ENCODE data around the gene ZNF284. TPM values are rescaled to one million over a fixed set of nuclear protein-coding genes. Genes with fewer than 3 reads are reported as not detected.

The ZNF284 gene
- 1.9 TPM for total RNA-seq
- long read RNA-seq, full-length matches to known transcripts = 3 of 4 reads
- long read RNA-seq, partial matches to known transcripts = 0 of 4 reads
- long read RNA-seq, other reads (novel, unspliced or antisense) = 1 of 4 reads

DNA sequence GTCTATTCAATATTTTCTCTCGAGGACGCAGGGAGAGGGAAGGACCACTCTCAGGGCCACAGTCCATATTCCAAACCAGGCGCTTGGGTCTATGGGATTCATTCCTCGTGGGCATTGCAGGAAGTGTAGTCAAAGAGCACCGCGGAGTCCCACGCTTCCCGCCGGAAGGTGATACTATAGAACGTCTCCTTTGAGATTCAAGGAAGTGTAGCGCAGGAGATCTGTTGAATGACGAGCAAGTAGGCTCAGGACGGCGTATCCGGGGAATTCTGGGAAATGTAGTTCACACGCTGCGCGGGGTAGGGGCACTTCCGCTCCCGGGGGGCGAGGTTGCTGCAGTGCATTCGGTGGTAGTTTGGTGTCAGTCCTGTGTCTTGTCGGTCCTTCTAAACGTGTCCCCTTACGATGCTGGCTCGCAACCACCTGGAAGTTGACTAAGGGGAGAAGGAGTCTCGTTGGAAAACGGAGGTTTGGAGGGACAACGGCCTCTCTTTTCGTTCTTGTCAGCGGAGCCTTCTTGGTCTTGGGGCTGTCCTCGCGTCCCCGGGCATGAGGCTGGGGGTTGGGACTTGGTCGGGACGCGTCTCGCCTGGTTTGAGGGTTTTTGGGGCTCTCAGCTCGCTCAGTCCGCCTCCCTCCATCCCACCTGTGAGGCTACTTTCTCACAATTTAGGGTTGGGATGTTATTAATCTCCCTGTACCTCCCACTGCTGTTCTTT is at the start of gene ZNF284:
ZNF284 (plus strand) TSS at position 336 of the 719 bp plus-strand sequence. CDS start 4,231 bp downstream, outside the sequence.
- Histone ChIP-seq H3K4me3 (peak within 1 kb of the TSS; percentile 78), H3K9me3 (replicated peaks) (peaks cover 28% of the 10 kb centered on the region), H3K4me1 (peaks cover 23% of the 10 kb centered on the region), H3K36me3 (peaks cover 26% of the 10 kb centered on the region), H3K27me3 (ENCODE audit: low read depth) (no peaks in the 10 kb centered on the region), H3K27ac (replicated peaks) (peak within 1 kb of the TSS; percentile 60)
- peak; percentile 82 for DNase-seq
- TF ChIP-seq, protein P1, sequence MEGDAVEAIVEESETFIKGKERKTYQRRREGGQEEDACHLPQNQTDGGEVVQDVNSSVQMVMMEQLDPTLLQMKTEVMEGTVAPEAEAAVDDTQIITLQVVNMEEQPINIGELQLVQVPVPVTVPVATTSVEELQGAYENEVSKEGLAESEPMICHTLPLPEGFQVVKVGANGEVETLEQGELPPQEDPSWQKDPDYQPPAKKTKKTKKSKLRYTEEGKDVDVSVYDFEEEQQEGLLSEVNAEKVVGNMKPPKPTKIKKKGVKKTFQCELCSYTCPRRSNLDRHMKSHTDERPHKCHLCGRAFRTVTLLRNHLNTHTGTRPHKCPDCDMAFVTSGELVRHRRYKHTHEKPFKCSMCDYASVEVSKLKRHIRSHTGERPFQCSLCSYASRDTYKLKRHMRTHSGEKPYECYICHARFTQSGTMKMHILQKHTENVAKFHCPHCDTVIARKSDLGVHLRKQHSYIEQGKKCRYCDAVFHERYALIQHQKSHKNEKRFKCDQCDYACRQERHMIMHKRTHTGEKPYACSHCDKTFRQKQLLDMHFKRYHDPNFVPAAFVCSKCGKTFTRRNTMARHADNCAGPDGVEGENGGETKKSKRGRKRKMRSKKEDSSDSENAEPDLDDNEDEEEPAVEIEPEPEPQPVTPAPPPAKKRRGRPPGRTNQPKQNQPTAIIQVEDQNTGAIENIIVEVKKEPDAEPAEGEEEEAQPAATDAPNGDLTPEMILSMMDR (IDR thresholded peaks at IDR 0.05; ENCODE audit: borderline replicate concordance) = no peak
- intact Hi-C loops (cut with micrococcal nuclease) = no loop called here

DNA sequence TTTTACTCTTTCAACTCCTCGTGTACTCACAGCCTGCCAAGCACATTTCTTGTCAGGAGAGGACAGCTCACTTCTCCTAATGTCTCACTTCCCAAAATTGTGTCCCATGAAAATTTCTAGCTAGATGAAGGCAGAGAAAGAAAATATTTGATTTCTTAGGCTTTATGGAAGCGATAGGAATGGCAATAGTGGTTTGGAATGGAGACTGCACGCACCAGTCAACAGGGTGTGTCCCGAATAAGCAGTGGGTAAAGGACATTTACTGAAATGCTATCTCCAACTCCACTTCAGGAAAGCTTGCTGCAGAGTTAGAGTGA is 47.1 kb upstream of the ZNF284 start:
- Histone ChIP-seq H3K36me3 (peaks cover 37% of the 10 kb centered on the region), H3K4me1 (peaks cover 19% of the 10 kb centered on the region), H3K27ac (replicated peaks) (peak overlapping the region; percentile 74), H3K4me3 (peak overlapping the region; percentile 86), H3K9me3 (replicated peaks) (peaks cover 35% of the 10 kb centered on the region), H3K27me3 (ENCODE audit: low read depth) (no peaks in the 10 kb centered on the region)
- TF ChIP-seq, protein P1 (IDR thresholded peaks at IDR 0.05; ENCODE audit: borderline replicate concordance) = no peak
- intact Hi-C loops (cut with micrococcal nuclease) = no loop called here
- DNase-seq = no peak

DNA sequence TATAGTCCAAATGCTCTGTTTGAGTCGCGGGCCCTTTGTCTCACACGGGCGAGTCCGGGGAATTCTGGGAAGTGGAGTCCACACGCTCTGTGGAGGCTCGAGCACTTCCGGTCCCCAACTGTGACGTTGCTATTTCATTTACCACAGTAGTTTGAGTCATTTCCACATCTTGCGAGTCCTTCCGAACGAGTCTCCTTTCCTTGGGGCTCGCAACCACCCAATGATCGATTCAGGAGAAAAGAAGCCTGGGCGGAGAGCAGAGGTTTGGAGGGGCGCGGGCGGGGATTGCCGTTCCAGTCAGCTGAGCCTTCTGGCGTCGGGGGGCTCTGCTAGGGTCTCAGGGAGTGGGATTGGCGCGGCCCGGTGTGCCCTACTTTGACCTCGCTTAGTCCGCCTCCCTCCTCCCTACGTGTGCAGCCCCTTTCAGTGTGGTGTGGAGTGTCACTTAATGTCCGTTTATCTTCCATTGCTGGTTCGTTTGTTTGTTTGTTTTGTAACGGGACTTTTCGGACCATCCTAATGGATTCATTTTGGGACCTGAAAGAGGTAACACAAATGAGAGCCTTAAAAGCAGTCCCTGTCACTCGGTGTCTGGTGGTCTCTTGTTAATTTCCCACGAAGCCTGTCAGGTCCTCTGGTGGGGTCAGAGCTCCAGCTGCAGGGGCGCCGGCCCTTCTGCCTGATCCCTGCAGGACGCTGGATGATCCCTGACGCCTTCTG is 46.6 kb upstream of the ZNF284 start, which contains the start of gene ZNF222:
ZNF222 (plus strand) TSS at position 163 of the 720 bp plus-strand sequence; CDS start at position 221, 58 bp downstream.
- intact Hi-C loops (cut with micrococcal nuclease) = no loop called here
- peaks cover 19% of the 10 kb centered on the region for H3K4me1 ChIP-seq
- TF ChIP-seq, protein P1 (IDR thresholded peaks at IDR 0.05; ENCODE audit: borderline replicate concordance) = no peak
- peaks cover 41% of the 10 kb centered on the region for H3K9me3 ChIP-seq (replicated peaks)
- peak within 1 kb of the TSS; percentile 74 for H3K27ac ChIP-seq (replicated peaks)
- H3K4me3 ChIP-seq = peak within 1 kb of the TSS; percentile 86
- H3K36me3 ChIP-seq = peaks cover 42% of the 10 kb centered on the region
- no peaks in the 10 kb centered on the region for H3K27me3 ChIP-seq (ENCODE audit: low read depth)
- DNase-seq = peak; percentile 80

DNA sequence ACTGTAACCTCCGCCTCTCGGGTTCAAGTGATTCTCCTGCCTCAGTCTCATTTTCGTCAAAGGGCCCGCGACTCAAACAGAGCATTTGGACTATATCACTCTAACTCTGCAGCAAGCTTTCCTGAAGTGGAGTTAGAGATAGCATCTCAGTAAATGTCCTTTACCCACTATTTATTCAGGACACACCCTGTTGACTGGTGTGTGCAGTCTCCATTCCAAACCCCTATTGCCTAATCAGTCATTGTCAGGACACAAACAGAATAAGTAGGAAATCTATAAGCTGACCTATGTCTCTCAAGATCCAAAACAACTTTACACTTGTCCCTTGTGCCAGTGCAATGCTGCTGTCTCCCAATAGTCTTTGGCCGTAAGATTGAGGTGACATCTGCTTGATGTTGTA is 45.3 kb upstream of the ZNF284 start:
- H3K36me3 ChIP-seq = peaks cover 54% of the 10 kb centered on the region
- no peaks in the 10 kb centered on the region for H3K27me3 ChIP-seq (ENCODE audit: low read depth)

DNA sequence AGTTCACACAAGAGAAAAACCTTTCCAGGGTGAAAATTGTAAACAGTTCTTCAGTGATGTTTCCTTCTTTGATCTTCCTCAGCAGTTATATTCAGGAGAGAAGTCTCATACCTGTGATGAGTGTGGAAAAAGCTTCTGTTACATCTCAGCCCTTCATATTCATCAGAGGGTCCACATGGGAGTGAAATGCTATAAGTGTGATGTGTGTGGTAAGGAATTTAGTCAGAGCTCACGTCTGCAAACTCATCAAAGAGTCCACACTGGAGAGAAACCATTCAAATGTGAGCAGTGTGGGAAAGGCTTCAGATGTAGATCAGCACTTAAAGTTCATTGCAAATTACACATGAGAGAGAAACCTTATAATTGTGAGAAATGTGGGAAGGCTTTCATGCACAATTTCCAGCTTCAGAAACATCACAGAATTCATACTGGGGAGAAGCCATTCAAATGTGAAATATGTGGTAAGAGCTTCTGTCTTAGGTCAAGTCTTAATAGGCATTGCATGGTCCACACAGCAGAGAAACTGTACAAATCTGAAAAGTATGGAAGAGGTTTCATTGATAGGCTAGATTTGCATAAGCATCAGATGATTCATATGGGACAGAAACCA is 39.9 kb upstream of the ZNF284 start:
- Histone ChIP-seq H3K4me1 (no peaks in the 10 kb centered on the region), H3K27me3 (ENCODE audit: low read depth) (no peaks in the 10 kb centered on the region), H3K36me3 (peaks cover 72% of the 10 kb centered on the region), H3K4me3 (no peak overlapping the region), H3K27ac (replicated peaks) (no peak overlapping the region), H3K9me3 (replicated peaks) (peaks cover 100% of the 10 kb centered on the region)
- DNase-seq = no peak
- intact Hi-C loops (cut with micrococcal nuclease) = no loop called here
- TF ChIP-seq, protein P1 (IDR thresholded peaks at IDR 0.05; ENCODE audit: borderline replicate concordance) = no peak

More for the DNA sequence above, 45.3 kb upstream of the ZNF284 start:
- intact Hi-C loops (cut with micrococcal nuclease) = no loop called here
- Histone ChIP-seq H3K27ac (replicated peaks) (no peak overlapping the region), H3K4me3 (no peak overlapping the region), H3K4me1 (peaks cover 19% of the 10 kb centered on the region), H3K9me3 (replicated peaks) (peaks cover 49% of the 10 kb centered on the region)
- no peak for DNase-seq
- TF ChIP-seq, protein P1 (IDR thresholded peaks at IDR 0.05; ENCODE audit: borderline replicate concordance) = no peak
